Epithelial cell of proximal tubule (primary cell): ENCODE measurements around the gene ZWILCH. TPM values are rescaled to one million over a fixed set of nuclear protein-coding genes. Genes with fewer than 3 reads are reported as not detected.

ENCODE experiments used
- DNase-seq: peaks from one replicate; pipeline ENCODE4 v3.0.0-alpha.2; 2011; ENCODE audit warnings: low read depth
- H3K4me3 ChIP-seq: 2 replicates; pipeline ENCODE4 v1.5.1; 2011; ENCODE audit warnings: low read depth, mild to moderate bottlenecking, low read length
- total RNA-seq: library from RNA; depleted of rRNA; stranded (reverse); fragments of >200 nt; gene quantifications from 2 replicates; pipeline ENCODE4 v1.2.3, GENCODE V29; 2015
- TF ChIP-seq, protein P1 (sequence below): conservative IDR thresholded peaks from 2 replicates; pipeline ENCODE4 v1.5.1; 2012; ENCODE audit warnings: low read depth, mild to moderate bottlenecking, low read length

Gene ZWILCH
- total RNA-seq, 1 donor from 2014 or later = 30.6 TPM

GRCh38 chr15:66591322-66591862, 86.3 kb downstream of the ZWILCH start:
- TF ChIP-seq, protein P1, sequence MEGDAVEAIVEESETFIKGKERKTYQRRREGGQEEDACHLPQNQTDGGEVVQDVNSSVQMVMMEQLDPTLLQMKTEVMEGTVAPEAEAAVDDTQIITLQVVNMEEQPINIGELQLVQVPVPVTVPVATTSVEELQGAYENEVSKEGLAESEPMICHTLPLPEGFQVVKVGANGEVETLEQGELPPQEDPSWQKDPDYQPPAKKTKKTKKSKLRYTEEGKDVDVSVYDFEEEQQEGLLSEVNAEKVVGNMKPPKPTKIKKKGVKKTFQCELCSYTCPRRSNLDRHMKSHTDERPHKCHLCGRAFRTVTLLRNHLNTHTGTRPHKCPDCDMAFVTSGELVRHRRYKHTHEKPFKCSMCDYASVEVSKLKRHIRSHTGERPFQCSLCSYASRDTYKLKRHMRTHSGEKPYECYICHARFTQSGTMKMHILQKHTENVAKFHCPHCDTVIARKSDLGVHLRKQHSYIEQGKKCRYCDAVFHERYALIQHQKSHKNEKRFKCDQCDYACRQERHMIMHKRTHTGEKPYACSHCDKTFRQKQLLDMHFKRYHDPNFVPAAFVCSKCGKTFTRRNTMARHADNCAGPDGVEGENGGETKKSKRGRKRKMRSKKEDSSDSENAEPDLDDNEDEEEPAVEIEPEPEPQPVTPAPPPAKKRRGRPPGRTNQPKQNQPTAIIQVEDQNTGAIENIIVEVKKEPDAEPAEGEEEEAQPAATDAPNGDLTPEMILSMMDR = no peak
- no peak for DNase-seq

DNA sequence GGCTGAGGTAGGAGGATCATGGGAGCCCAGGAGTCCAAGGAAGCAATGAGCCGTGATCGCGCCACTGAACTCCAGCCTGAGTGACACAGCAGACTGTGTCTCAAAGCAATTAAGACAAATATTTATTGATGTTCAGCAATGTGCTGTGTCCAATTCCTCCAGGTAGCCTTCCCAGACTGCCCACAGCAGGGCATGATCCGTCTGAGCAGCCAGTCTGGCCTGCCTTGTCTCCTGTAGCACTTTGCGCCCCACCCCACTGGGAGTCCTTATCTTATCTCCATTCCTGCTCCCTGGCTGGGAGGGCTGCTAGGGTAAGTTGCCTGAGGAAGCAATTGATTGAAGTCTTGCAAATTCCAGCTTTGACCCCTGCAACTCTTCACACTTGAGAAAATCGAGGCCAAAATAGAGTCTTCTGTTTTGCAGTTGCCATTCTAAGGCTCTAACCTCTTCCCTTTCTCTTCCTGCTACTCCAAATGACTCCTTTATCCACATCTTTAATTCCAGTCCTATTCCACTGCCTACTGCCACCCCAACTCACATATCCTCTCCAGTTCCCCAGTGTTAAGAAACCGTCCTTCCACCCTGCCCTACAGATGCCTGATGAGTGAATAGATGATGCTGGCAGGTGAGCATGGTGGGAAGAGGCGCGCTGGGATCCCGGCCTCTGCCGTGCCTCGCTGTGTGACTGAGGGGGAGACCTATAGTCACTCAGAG, 87.5 kb downstream of the ZWILCH start:
- no peak overlapping the region for H3K4me3 ChIP-seq
- TF ChIP-seq, protein P1 = no peak
- DNase-seq = no peak

More at GRCh38 chr15:66591322-66591862, 86.3 kb downstream of the ZWILCH start:
- H3K4me3 ChIP-seq = no peak overlapping the region

DNA sequence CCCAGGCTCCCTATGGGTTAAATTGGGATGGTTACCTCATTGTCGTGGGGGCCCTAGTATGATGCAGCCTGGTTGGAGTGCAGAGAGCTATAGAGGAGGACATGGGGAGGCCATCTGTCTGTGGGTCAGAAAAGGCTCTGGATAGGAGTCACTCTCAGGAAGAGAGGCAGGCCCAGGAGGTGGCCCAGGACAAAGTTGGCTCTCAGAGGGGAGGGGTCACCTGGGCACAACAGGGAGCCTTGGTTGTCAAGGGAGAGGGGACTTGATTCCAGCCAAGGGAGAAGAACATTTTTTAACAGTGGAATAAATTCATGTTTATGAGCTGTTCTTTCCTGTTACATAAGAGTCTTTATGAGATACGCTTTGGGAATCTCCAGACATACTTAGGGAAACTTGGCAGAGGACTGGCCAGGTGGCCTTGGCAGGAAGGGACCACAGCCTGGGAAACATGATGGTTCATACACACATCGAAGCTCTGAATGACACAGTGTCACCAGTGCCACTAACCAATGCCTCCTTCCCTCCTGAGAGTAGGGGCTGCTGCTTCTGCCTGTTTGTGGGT, 88.2 kb downstream of the ZWILCH start:
- H3K4me3 ChIP-seq = no peak overlapping the region
- TF ChIP-seq, protein P1 = no peak

GRCh38 chr15:66594344-66594743, 89.2 kb downstream of the ZWILCH start:
- TF ChIP-seq, protein P1 = peak; percentile 9
- no peak for DNase-seq
- no peak overlapping the region for H3K4me3 ChIP-seq

More for the DNA sequence above, 88.2 kb downstream of the ZWILCH start:
- DNase-seq = no peak

DNA sequence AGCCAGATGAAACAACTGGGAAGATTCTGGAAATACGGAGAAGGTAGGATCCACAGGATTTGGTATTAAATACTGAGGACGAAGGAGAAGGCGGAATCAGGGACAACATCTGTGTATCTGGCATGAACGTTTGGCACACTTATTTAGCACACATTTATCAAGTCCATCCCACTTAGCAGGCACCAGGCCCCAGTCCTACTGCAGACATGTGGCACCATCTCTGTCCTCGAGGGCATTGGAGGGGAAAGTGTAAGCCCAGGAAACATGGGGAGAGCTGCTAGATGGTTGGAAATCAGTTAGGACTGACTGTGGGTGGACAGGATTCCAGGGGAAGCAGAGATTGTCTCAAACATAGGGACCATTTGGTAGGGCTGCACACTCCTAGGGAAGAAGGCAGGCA, 89.7 kb downstream of the ZWILCH start:
- TF ChIP-seq, protein P1 = no peak
- H3K4me3 ChIP-seq = no peak overlapping the region
- no peak for DNase-seq

DNA sequence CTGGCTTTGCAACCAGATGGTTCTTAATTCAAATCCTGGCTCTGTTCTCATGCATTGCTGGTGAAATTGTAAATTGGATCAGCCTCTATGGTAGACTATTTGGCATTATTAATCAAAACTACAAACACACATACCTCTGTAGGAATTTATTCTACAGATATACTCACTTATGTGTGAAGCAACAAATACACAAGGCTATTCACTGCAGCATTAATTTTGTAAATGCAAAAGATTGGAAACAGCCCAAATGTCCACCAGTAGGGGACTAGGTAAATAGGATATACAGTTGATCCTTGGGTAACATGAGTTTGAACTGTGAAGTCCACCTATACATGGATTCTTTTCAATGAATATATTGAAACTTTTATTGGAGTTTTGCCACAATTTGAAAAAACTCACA, 90.2 kb downstream of the ZWILCH start:
- H3K4me3 ChIP-seq = no peak overlapping the region
- TF ChIP-seq, protein P1 = no peak
- no peak for DNase-seq
